HG03097 (cell line): ENCODE data around the gene ZNF711.
"Not testable (repeated sequence)": the region's sequence is repeated elsewhere in the genome, so short reads cannot be mapped to it uniquely, and the experiment has no call there.

ENCODE experiments used
- ATAC-seq: cut with Tn5 transposase; IDR thresholded peaks from one replicate; pipeline ENCODE4 v1.9.1; 2021; ENCODE audit not compliant: unreplicated experiment, low FRiP score

Gene ZNF711

DNA sequence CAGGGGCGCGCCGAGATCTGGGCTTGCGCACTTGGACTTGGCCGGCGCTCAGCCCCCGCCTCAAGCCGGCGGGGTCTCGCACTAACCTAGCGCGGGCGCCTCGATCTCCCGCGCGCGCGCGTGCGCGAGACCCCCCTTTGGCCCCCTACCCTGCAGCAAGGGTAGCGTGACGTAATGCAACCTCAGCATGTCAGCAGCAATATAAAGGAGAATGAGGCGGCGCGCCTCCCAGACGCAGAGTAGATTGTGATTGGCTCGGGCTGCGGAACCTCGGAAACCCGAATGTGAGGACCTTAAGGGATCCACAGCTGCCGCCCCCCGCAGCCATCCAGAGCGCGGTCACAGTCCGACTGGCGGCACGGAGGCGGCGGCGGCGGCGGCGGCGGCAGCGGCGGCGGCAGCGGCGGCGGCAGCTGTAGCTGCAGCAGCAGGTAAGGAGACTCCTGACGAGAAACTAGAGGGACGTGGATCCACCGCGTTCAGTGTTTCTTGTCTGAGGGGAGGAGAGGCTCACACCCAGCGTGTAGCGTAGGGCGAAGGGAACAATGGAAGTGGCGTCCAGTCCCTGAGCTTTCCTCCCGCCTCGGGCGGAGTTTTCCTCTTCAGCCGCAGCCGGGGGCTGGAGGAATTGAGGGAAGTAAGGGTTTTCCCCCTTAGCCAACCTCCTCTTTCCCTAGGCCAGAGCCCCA lies at the start of gene ZNF711, which contains the start of gene SATL1:
Gene ZNF711 (plus strand): TSS at position 231 of the 689 bp plus-strand sequence. CDS start 3,582 bp downstream, outside the sequence.
Gene SATL1 (minus strand): TSS at position 19 of the 689 bp plus-strand sequence. CDS start 134,811 bp downstream, outside the sequence.
- ATAC-seq = no peak

DNA sequence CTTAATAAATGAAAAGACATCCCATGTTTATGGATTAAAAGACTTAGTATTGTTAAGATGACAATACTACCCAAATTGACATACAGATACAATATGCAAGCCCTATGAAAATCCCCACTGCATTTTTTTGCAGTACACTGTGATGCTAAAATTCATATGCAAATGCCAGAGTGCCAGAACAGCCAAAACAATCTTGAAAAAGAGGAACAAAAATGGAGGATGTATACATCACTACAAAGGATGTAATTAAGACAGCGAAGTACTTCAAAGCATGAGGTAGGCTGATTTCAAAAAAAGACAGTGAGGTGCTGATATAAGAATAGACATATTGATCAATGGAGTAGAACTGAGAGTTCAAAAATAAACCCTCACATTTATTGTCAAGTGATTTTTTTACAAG lies 47.5 kb upstream of the ZNF711 start:
- ATAC-seq = no peak

DNA sequence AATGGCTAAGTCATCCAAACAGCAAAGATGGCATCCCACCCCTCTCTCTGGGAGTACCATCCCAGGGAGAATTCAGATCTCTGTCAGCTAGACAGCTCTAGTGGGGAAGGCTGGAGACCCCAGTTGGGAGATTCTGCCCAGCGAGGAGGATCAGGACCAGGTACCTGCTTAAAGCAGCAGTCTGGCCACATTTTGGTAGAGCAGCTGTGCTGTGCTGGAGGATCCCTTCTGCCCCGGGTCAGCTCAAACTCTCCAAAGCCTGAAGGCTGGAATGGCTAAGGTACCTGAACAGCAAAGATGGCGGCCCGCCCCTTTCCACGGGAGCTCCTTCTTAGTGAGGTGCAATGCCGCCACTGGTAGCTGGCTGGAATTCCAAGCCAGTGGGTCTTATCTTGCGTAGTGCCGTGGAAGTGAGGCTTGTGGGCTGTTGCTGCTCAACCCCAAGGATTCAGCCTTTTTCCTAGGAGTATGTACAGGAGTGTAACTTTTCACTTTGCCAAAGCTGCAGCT lies 40.3 kb upstream of the ZNF711 start:
- ATAC-seq = no peak

DNA sequence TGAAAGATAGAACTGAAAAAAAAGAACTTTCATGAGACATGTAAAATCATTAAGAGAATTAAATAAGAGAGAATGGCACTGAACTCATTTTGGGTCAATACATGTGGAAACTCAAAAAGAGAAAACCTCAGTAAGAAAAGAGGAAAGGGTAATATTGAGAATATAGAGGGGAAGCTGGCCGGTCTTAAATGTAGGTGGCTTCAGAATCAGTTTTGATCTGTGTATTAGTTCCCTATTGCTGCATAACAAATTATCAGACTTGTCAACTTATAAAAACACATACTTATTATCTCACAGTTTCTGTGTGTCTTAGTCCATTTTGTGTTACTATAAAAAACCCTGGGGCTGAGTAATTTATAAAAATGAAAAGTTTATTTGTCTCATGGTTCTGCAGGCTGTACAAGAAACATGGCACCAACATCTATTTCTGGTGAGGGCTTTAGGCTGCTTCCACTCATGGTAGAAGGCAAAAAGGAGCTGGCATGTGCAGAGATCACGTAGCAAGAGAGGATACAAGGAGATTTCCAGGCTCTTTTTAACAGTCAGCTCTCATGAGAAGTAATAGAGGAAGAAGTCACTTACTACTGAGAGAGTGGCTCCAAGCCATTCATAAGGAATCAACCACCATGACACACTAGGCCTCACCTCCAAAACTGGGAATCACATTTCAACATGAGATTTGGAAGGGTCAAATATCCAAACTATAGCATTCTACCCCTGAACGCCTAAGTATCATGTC lies 29.8 kb upstream of the ZNF711 start:
- no peak for ATAC-seq

DNA sequence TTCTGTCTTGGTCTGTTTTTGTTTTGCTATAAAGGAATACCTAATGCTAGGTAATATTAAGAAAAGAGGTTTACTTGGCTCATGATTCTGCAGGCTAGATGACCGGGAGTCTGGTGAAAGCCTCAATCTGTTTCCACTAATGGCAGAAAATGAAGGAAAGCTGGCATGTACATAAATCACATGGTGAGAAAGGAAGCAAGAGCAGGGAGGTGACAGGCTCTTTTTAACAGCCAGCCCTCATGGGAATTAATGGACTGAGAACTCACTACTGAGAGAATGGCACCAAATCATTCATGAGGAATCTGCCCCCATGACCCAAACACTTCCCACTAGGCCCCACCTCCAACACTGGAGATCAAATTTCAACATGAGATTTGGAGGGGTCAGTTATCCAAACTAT lies 27.8 kb upstream of the ZNF711 start:
- ATAC-seq = no peak

DNA sequence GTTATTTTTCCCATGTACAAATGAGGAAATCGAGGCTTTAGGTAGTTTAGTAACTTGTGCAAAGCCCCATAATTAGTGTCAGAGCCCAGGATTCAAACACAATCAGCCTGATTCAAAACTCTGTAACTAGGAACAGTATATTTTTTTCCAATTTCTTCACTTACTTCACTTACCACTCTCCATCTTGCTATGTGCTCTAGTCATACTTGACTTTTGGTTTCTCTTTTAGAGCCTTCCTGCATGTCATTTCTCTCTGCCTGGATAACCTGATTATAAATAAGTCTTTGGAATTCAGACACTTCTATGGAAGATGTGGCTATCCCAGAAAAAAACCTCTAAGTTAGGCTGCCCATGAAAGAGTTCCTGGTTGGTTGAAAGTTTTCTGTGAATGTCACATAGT lies 22.4 kb upstream of the ZNF711 start:
- ATAC-seq = no peak

DNA sequence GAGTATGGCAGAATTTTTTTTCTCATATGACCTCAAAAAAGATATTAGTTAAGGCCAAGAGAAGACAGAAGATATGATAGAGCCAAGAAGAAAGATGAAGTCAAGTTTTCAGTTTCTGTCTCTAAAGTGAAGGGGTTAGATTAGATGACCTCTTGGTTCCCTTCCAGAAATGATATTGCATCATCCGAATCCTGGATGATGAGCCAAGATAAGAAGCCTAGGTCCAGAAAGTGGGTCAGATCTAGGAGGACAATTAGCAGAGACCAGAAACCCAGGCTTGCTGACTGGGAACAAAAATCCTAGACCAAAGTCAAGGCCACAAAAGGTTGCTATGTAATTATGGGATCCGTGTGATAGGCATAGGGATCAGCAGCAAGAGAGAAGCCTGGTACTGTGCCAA lies 20.4 kb upstream of the ZNF711 start:
- ATAC-seq = no peak

DNA sequence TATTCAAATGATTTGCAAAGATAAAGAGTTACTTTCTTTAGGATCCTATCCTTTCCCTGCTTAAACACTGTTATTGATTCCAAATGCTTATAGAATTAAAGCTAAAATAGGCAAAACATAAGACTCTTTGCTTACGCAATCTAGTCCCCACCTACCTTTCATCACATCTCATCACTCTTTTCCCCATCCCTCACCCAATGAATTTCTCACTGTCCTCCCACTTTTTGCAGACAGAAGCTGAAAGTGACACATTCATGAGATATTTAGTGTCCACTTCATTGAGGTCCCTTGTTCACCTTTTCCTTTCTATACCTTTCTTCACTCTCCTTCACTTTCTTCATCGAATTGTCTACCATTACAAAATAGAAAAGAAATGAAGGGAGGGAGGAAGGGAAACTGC lies 636 bp upstream of the ZNF711 start:
- no peak for ATAC-seq

DNA sequence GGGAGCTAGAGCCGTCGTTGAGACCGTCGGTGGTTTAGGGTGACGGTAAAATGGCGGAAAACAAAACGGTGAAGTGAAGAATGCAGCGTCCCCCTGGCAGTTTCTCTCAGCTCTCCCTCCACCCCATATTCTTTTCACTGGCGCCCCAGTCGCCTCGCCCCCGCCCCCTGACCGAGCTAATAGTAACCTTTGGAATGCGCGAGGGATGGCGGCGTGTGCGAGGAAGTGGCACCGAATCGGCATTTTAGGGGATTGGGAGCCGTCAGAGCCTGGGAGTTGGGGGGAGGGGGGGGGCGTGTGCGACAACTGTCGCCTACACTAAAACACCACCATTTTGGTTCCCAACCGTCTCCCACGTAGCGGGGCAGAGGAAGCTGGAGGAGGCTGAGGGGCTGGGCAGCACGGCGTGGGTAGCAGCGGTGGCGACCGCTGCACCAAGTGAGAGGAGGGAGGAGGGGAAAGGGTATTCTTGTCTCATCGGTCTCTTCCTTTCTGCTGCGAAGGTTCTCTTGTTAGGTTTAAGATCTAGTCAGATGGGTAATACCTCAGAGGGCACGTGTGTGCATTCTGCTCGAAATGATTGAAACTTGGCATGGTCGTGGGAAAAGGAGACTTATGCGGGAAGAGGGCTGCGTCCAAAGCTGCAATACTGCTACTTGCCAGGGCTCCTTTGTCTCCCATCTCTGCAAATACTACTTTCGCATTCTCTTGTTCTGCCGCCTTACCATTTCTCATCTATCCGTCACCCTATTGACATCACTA lies 840 bp downstream of the ZNF711 start:
- ATAC-seq = no peak

DNA sequence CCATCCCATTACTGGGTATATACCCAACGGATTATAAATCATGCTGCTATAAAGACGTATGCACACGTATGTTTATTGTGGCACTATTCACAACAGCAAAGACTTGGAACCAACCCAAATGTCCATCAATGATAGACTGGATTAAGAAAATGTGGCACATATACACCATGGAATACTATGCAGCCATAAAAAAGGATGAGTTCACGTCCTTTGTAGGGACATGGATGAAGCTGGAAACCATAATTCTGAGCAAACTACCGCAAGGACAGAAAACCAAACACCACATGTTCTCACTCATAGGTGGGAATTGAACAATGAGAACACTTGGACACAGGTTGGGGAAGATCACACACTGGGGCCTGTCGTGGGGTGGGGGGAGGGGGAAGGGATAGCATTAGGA lies 41.5 kb downstream of the ZNF711 start:
- ATAC-seq = not testable (repeated sequence)

DNA sequence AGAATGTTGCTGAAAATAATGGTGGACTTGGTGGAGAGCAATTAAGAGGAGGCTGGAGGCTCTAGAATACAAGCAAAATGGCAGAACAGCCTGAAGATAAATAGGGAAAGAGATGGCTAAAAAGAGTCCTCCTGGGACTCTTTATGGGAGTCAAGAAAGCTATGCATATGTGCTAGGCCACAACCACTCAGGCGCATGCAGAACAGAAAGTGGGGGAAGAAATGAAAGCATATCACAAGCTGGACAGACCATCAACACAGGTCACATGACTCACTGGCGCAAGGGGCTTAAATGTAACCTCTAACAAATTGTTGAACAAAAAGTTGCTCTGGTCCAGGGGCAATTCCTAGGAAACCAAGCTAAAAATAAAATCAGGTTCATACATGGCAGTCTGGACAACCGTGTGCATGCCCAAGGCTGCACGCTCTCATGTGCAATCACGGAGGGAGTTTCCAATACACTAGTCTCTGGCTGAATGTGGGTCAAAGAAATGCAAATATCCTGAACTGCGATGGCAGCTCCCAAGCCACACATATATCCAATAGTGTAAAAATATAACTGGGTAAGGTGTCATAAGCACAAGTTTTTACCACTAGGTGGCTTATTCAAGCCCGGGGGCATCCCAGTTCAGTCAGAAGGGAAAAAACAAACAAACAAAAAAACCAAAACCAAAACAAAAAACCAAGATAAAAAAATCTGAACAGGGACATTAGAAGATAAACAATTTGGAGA lies 45.4 kb downstream of the ZNF711 start:
- no peak for ATAC-seq

DNA sequence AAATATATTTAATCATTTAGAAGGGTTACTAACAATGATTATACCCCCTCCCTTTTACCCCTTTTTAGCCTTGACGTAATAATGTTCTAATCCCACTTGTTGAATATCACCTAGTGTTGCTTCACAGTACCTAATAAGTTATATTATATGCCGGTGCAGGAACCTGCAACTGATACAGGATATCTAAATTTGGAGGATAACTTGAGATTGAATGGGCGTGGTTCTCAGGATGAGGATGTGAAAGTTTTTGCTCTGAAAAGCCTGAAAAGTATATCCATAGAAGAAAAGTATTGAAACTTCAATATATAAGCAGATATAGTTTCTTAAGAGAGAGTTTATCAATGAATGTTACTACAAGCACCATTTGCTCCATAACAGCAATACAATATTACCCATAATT lies 59.8 kb downstream of the ZNF711 start:
- no peak for ATAC-seq

DNA sequence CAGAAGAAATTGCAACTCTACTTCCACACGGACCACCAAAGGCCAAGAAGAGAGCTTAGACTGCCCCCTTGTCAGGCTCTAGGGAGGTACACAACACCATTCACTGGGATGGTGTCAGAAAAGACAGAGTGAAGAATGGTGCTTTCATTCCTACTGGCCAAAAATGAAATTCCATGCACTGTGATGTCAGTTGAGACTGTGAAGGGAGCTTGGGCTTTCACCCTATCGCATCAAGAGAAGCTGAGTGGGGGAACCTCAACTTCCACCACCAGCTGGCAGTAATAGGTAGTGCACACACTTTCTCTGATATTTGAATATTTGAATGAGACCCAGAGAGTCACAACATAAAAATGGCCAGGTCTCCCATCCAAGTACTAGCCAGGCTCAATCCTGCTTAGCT lies 65.9 kb downstream of the ZNF711 start:
- ATAC-seq = no peak

DNA sequence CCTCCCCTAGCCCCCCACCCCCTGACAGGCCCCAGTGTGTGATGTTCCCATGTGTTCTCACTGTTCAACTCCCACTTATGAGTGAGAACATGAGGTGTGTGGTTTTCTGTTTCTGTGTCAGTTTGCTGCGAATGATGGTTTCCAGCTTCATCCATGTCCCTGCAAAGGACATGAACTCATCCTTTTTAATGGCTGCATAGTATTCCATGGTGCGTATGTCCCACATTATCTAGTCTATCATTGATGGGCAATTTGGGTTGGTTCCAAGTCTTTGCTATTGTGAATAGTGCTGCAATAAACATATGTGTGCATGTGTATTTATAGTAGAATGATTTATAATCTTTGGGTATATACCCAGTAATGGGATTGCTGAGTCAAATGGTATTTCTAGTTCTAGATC lies 67.6 kb downstream of the ZNF711 start:
- ATAC-seq = not testable (repeated sequence)
